Measurements from ENCODE around the gene PKD1.
"Not testable (repeated sequence)": the region's sequence is repeated elsewhere in the genome, so short reads cannot be mapped to it uniquely, and the experiment has no call there.

The PKD1 gene

DNA sequence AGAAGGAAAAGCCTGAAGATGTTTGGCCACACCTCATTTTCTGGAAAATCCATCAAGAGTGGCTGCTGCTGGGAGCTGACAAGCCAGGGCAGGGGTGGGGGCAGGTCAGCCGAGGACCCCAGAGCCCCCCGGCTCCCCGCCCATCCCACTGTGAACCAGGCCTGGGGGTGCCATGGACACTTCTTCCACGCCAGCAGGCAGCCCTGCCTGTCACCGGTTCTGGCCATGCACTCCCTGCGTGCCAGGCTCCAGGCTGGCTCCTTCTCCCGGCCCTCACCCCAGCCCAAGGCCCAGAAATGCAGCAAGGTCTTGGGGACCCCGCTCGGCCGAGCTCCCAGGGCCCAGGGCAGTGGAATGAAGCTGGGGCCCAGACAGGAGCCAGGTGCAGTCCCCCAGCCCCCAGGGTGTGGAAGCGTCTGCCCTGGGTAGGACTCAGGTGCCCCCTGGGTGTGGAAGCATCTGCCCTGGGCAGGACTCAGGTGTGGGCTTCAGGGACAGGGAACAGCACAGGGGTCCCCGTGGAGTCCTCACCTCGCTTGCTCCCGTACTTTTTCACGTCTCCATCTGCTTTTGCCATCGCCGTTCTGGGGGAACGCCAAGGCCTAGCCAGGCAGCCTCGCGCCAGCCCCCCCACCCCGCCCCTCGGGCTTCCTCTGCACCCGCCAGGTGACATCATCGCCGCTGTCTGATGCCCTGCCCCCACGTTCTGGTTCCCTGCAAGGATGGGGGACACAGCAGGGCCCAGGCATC, 12.6 kb downstream of the PKD1 start:
- DNase-seq, result not testable (repeated sequence)

DNA sequence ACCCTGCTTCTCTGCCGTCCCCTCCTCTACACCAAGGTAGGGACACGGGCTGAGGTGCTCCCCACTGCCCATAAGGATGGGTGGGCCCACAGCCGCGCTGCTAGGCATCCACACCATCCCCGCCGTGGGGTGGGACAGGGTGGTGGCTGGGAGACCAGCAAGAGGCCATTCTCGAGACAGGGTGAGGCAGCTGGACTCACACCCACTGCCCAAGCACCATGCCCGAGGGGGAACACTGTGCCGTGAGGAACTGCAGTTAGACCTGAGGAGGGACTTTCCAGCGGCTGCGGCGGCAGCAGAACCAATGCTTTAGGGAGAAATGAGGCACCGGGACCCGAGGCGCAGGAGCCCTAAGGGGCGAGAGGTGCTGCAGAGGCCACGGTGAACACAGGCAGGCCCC, 13.3 kb downstream of the PKD1 start:
- no peak for DNase-seq

DNA sequence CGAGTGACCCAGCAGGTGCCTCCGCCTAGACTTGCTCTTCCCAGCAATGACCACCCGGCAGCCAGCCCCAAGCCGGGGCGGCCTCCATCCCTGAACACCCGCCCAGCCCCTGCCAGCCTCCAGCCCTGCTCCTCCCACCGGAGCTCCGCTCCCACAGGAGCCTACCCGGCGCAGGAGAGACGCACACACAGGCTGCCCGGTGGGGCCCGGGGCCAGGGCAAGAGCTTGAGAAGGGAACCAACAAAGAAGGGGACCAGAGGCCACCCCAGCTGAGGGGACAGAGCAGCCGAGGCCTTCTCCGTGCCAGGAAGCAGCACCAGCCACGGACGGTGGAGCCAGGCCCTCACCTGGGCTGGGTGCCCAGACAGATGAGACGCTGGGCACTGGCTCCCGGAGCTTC, 13.8 kb downstream of the PKD1 start:
- DNase-seq, result no peak

DNA sequence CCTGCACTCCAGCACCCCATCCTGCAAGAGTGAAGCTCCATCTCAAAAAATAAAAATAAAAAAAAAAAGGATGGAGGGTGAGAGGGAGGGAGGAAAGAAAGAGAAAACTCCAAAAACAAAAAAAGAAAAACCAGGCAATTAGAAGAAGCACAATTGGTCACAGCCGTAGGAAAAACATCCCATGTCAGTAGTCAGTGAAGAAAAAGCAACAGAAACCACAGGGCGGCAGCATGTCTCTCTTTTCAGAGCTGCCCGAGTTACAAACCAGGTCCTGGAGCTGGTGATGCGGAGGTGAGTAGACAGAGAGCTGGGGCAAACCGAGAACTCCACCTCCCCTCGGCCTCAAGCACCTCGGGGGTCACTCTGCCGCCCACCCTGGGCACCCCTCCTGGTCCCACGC, 14.4 kb downstream of the PKD1 start:
- not testable (repeated sequence) for DNase-seq

DNA sequence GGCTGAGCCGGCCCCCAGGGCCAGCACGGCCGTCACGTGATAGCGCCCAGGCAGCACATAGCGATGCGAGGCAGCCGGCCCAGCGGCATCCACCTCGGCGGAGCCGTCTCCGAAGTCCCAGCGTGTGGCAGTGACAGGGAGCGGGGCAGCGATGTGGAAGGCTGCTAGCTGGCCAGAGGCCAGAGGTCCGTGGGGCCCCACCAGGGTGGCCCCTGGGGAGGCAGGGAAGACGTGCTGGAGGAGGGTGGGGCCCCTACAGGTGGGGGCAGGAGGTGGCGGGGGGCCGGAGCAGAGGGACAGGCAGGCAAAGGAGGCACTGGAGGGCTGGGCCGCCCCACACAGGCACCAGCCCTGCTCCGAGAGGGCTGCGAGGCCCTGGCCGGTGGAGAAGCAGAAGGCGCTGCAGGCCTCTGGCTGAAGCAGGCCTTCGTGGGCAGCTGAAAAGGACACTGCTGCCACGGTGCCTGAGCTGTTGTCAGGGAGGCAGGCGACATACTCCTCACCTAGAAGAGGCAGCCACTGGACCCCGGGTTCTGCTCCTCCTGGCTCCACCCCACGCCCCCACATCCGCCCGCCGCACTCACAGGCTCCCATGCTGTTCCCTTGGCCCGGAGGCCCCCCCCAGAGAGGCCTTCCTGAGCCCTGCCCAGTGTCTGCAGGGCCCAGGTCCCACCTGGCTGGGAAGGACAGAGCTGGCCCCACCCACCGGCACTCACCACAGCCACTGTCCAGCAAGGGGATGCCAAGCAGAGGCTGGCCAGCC, 17.6 kb downstream of the PKD1 start:
- DNase-seq, result not testable (repeated sequence)

GRCh38 chr16:2117341-2117740, 18.4 kb downstream of the PKD1 start:
- DNase-seq, result not testable (repeated sequence)

GRCh38 chr16:2116428-2116827, 19.3 kb downstream of the PKD1 start:
- DNase-seq, result not testable (repeated sequence)

GRCh38 chr16:2115591-2115973, 20.1 kb downstream of the PKD1 start:
- no peak for DNase-seq

GRCh38 chr16:2114885-2115590, 20.7 kb downstream of the PKD1 start:
- DNase-seq, result not testable (repeated sequence)

GRCh38 chr16:2114225-2114624, 21.5 kb downstream of the PKD1 start:
- DNase-seq, result not testable (repeated sequence)

DNA sequence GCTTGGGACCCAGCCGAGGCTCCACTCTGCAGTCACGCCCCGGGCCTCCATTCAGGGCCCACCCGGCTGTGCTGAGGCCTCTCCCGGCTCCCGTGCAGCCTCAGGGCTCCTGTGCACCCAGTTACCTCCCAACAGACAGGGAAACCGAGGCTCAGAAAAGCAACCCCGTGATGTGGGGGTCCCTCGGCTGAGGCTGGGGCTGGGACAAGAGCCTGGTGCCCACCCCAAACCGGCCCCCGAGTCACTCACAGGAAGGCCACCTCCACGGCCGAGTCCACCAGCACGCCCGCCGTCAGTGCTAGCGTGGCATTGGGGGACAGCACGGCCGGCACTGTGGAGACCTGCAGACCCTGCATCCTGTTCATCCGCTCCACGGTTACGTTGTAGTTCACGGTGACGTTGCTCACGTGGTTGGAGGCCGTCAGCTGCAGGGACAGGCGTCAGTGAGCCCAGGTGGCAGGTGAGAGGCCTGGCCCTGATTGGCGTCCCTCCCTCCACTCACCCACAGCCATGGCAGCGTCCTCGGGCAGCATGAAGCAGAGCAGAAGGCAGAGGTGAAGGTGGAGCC, 23.1 kb downstream of the PKD1 start:
- not testable (repeated sequence) for DNase-seq

DNA sequence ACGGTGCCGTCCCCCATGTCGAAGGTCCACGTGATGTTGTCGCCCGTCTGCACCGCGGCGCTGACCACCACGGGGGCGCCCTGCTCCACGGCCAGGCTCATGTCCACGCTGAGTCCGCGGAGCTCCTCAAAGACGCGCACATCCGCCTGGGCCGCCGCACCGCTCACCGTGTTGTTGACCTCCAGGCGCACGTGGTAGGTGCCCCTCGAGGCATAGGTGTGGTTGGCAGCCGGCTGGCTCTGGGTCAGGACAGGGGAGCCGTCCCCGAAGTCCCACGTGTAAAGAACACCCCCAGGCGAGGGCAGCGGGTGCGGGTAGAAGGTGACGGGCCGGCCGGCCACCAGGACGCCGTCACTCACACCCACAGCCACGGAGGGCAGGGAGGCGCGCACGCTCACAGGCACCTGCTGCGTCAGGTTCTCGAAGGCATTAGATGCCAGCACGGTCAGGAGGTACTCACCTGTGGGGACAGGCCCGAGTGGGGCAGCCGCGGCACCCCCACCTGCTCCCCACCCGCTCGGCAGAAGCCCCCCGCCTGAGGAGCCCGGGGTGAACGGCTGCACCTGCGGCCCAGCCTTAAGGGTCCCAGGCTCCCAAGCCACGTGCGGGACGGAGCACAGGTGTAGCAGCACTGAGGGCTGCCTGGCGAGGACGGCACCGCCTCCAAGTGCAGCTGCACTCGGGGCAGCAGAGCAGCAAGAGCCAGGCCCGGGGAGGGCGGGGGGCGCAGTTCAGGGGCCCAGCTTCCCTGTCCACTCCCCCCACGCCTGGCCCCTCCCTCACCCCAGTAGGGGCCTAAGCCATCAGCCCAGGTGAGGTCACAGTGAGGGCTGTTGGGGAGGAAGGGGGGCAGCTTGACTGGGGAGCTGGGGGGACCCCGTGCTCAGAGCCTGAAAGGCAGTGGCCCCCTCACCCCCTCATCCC, 24.0 kb downstream of the PKD1 start:
- DNase-seq, result not testable (repeated sequence)

DNA sequence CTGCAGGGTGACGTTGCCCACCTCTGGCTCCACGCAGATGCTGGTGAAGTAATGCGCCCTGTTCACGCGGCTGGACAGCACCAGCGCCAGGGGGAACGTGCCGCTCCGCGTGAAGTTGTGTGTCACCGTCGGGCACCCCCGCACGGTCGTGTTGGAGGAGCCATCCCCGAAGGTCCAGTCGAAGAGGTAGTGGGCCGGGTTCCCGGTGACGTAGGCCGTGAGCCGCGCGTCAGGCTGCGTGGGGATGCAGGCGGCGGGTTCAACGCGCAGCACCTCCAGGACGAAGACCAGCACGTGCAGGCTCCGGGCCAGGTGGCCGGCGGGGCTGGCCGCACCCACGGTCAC, 24.7 kb downstream of the PKD1 start:
- DNase-seq, result not testable (repeated sequence)

GRCh38 chr16:2110332-2111008, 25.2 kb downstream of the PKD1 start:
- not testable (repeated sequence) for DNase-seq

GRCh38 chr16:2109872-2110271, 25.8 kb downstream of the PKD1 start:
- DNase-seq, result not testable (repeated sequence)

DNA sequence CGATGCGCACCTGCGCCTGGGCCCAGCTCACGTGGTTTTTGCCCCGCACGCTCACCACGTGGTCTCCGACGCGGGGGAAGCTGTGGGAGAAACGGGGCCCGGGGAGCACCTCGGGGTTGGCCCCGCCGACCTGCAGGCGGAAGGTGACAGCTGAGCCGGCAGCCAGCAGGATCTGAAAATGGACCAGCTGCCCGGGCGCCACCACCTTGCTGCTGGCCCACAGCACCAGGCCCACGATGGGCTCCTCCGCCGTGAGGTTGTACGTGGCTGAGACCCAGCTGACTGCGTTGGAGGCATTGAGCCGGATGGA, 26.5 kb downstream of the PKD1 start:
- DNase-seq, result not testable (repeated sequence)

GRCh38 chr16:2108446-2109270, 27.0 kb downstream of the PKD1 start:
- not testable (repeated sequence) for DNase-seq

GRCh38 chr16:2107791-2108125, 27.9 kb downstream of the PKD1 start:
- not testable (repeated sequence) for DNase-seq

DNA sequence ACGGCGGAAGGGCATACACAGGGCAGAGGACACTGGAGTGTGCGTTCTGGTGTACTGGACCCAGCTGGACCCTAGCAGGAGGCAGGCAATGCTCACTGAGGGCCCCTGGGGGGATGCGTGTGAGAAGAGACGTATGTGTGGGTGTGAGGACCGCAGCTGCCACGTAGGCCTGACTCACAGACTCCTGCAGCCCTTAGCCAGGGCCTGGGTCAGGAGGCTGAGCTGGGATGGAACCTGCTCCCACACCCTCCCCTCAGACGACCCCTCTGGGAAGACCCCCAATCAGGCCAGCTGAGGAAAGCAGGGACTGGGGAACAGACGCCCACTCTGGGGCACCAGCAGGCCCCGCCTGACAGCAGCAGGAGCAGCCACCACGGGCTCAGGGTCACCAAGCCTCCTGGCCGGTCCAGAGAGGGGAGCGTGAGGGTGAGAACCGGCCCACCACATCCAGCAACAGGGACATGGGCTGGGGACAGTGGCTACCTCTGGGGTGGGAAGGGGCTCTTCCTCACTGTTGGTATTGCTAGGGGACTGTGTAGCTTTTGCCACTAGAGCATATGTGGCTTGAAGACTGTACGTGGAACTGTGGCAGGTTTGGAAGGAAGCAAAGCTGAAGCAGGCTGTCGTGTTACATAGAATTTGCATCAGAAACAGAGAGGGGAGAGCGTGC, 28.4 kb downstream of the PKD1 start:
- DNase-seq, result not testable (repeated sequence)

- DNase-seq, result not testable (repeated sequence)
Measured at GRCh38 chr16:2106211-2106610, 29.5 kb downstream of the PKD1 start.

Data from NCI-H187 treated with DMSO at 0.1 percent for 48 hours (cell line).